DMS153 treated with DMSO at 0.1 percent for 48 hours (cell line): ENCODE measurements around the gene NBDY.

ENCODE experiments used
- DNase-seq: peaks from one replicate; lab custom pipeline; 2025; ENCODE audit not compliant: unreplicated experiment; lab: John Stamatoyannopoulos, UW

The NBDY gene

GRCh38 chrX:56784666-56785065 lies 55.6 kb downstream of the NBDY start:
- DNase-seq, result no peak

- DNase-seq, result no peak
Measured at GRCh38 chrX:56785442-56785841, 56.4 kb downstream of the NBDY start.

- no peak for DNase-seq
Measured at GRCh38 chrX:56786889-56787733, 58.1 kb downstream of the NBDY start.

GRCh38 chrX:56787734-56788152 lies 58.7 kb downstream of the NBDY start:
- no peak for DNase-seq

- no peak for DNase-seq
Measured at GRCh38 chrX:56788229-56788628, 59.2 kb downstream of the NBDY start.

- DNase-seq, result no peak
Measured at GRCh38 chrX:56788717-56789122, 59.7 kb downstream of the NBDY start.

- DNase-seq, result no peak
Measured at GRCh38 chrX:56789518-56790070, 60.6 kb downstream of the NBDY start.

- DNase-seq, result no peak
Measured at GRCh38 chrX:56790778-56791177, 61.7 kb downstream of the NBDY start.

GRCh38 chrX:56791456-56791855 lies 62.4 kb downstream of the NBDY start:
- no peak for DNase-seq

- no peak for DNase-seq
Measured at GRCh38 chrX:56792270-56793111, 63.4 kb downstream of the NBDY start.

GRCh38 chrX:56793112-56793430 lies 64.0 kb downstream of the NBDY start:
- DNase-seq, result no peak

- no peak for DNase-seq
Measured at GRCh38 chrX:56793521-56794320, 64.7 kb downstream of the NBDY start.

- DNase-seq, result no peak
Measured at GRCh38 chrX:56794404-56795230, 65.6 kb downstream of the NBDY start.

GRCh38 chrX:56795309-56795868 lies 66.3 kb downstream of the NBDY start:
- DNase-seq, result no peak

GRCh38 chrX:56796641-56797395 lies 67.8 kb downstream of the NBDY start:
- DNase-seq, result no peak

GRCh38 chrX:56797574-56798338 lies 68.7 kb downstream of the NBDY start:
- DNase-seq, result no peak

GRCh38 chrX:56798339-56798711 lies 69.3 kb downstream of the NBDY start:
- no peak for DNase-seq
